K562 (cell line): Measurements from ENCODE around the gene TGFBR3L. TPM values are rescaled to one million over a fixed set of nuclear protein-coding genes. Genes with fewer than 3 reads are reported as not detected.

ENCODE experiments used
- COPS2 ChIP-seq: fragments of 450-650 bp; conservative IDR thresholded peaks from 2 replicates; pipeline ENCODE4 v1.6.1; 2016; ENCODE audit warnings: mild to moderate bottlenecking, moderate library complexity
- DACH1 ChIP-seq: fragments of 450-650 bp; IDR thresholded peaks from 2 replicates; pipeline ENCODE4 v1.6.1; 2018; ENCODE audit not compliant: partially characterized antibody
- DMBX1 ChIP-seq: fragments of 250-450 bp; sonication (Bioruptor Pico); IDR thresholded peaks from 2 replicates; pipeline ENCODE4 v1.8.0; 2022; ENCODE audit warnings: inconsistent platforms, mild to moderate bottlenecking, moderate library complexity, borderline replicate concordance
- DPF2 ChIP-seq: fragments of 450-650 bp; IDR thresholded peaks from 2 replicates; pipeline ENCODE4 v1.6.1; 2016
- HDAC6 ChIP-seq: IDR thresholded peaks from 2 replicates; pipeline ENCODE4 v1.6.1; 2012; ENCODE audit warnings: low read depth, mild to moderate bottlenecking, control low read depth, inconsistent platforms, low read length, moderate library complexity
- POLR3G ChIP-seq: IDR thresholded peaks from 2 replicates; pipeline ENCODE4 v1.6.1; 2011; ENCODE audit not compliant: insufficient read length, insufficient replicate concordance; ENCODE audit errors: extremely low read depth
- U2AF1 ChIP-seq: fragments of 200-400 bp; formaldehyde crosslinking; optimal IDR thresholded peaks from 2 replicates; pipeline ENCODE3; 2017; ENCODE audit warnings: mild to moderate bottlenecking, low read depth, low read length, moderate library complexity
- YBX1 ChIP-seq: fragments of 450-650 bp; IDR thresholded peaks from 2 replicates; pipeline ENCODE4 v1.7.1; 2016; ENCODE audit warnings: mild to moderate bottlenecking
- ZNF23 ChIP-seq: fragments of 250-450 bp; sonication (Bioruptor Pico); IDR thresholded peaks from 2 replicates; pipeline ENCODE4 v1.4.0; 2020; ENCODE audit warnings: mild to moderate bottlenecking
- ZNF57 ChIP-seq: fragments of 450-650 bp; formaldehyde crosslinking; IDR thresholded peaks from 2 replicates; pipeline ENCODE4 v1.4.0; 2020; ENCODE audit warnings: mild to moderate bottlenecking, moderate library complexity
- polyA plus RNA-seq, 8 experiments: library from polyadenylated mRNA; depleted of rRNA in 4 of 8; stranded (reverse) in 5 of 8; unstranded in 3 of 8; fragments of >200 nt; fragmentation: Nextera tagmentation in 2 of 8; fragmentation: Illumina TruSeq in 1 of 8; extraction: Ambion mirVana in 2 of 8; extraction: Trizol in 1 of 8; gene quantifications; 2 replicates each; pipeline versions ENCODE4 v1.2.1 to v1.2.3, GENCODE V29; 2011 to 2014; ENCODE audit warnings: inconsistent platforms in 1 of 8, missing spikeins in 1 of 8
- total RNA-seq, 7 experiments: library from RNA; depleted of rRNA in 6 of 7; stranded (reverse); fragments of >200 nt in 6 of 7; fragmentation: Illumina TruSeq in 2 of 7; extraction: Trizol in 2 of 7; gene quantifications; 2 replicates each; pipeline versions ENCODE4 v1.2.1 to v1.2.3, GENCODE V29; 2011 to 2021; ENCODE audit warnings: low replicate concordance in 1 of 7
- TF ChIP-seq, protein P1 (sequence below): conservative IDR thresholded peaks from 2 replicates; pipeline ENCODE4 v1.6.1; 2011; ENCODE audit warnings: low read depth, mild to moderate bottlenecking, low read length; ENCODE audit not compliant: control insufficient read depth
- TF ChIP-seq, protein P2 (sequence below): sonication (generic); formaldehyde crosslinking; IDR thresholded peaks from 2 replicates; pipeline ENCODE4 v1.8.1; 2023; ENCODE audit warnings: mild to moderate bottlenecking, missing genetic modification reagents
- TF ChIP-seq, protein P3 (sequence below): fragments of 450-650 bp; IDR thresholded peaks from 2 replicates; pipeline ENCODE4 v1.6.1; 2018; ENCODE audit warnings: mild to moderate bottlenecking, low read depth; ENCODE audit not compliant: partially characterized antibody
- TF ChIP-seq, protein P4 (sequence below): fragments of 250-450 bp; sonication (Bioruptor Pico); IDR thresholded peaks from 2 replicates; pipeline ENCODE4 v1.5.0; 2020; ENCODE audit warnings: mild to moderate bottlenecking, borderline replicate concordance
- TF ChIP-seq, protein P5 (sequence below): fragments of 450-650 bp; IDR thresholded peaks from 2 replicates; pipeline ENCODE4 v1.6.1; 2016
- TF ChIP-seq, protein P6 (sequence below): sonication (generic); formaldehyde crosslinking; IDR thresholded peaks from 2 replicates; pipeline ENCODE4 v1.8.1; 2022; ENCODE audit warnings: missing genetic modification reagents
- TF ChIP-seq, protein P7 (sequence below): fragments of 450-650 bp; formaldehyde crosslinking; conservative IDR thresholded peaks from 2 replicates; pipeline ENCODE4 v1.4.0; 2022; ENCODE audit warnings: mild to moderate bottlenecking, missing genetic modification characterization

The TGFBR3L gene
- total and polyA plus RNA-seq, 9 of the 15 experiments (the other 6 are each of a cell fraction or from before 2014, with no cell fraction given): not detected

DNA sequence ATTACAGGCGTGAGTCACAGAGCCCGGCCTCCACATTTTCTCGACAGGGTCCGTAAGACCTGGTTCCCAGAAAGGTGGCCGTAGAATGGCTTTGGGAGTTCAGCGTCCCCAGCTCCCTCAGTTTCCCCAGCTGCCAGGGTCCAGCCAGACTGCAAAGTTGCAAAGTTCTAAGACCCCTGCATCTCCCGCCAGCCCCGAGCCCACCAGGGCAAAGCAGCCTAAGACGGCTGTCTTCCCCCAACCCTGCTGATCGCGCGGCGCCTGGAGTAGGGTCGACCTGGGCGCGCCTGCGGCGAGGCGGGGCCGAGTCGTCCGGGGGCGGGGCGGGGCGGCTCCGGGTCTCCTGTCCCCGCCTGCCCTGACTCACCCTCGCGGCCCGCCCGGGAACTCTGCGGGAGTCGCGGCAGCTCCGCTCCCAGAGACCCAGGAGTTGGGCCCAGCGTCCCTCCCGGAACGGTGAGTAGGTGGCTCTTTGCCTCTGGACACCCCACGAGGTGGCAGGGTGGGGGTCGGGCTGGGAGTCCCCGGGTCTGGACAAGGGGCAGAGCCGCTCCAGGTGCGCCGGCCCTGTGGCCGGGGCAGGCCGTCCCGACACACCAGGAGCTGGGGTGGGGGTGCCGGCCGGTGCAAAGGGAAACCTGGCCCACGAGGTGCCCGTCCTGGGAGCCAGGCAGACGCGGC is 26.3 kb upstream of the TGFBR3L start, which contains the start of gene LRRC8E (continued):
- no peak for TF ChIP-seq DMBX1
- no peak for TF ChIP-seq YBX1
- TF ChIP-seq U2AF1: no peak
- TF ChIP-seq, protein P1, sequence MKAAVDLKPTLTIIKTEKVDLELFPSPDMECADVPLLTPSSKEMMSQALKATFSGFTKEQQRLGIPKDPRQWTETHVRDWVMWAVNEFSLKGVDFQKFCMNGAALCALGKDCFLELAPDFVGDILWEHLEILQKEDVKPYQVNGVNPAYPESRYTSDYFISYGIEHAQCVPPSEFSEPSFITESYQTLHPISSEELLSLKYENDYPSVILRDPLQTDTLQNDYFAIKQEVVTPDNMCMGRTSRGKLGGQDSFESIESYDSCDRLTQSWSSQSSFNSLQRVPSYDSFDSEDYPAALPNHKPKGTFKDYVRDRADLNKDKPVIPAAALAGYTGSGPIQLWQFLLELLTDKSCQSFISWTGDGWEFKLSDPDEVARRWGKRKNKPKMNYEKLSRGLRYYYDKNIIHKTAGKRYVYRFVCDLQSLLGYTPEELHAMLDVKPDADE: peak; percentile 65; the same call in 1 of the 2 replicates
- TF ChIP-seq, protein P2, sequence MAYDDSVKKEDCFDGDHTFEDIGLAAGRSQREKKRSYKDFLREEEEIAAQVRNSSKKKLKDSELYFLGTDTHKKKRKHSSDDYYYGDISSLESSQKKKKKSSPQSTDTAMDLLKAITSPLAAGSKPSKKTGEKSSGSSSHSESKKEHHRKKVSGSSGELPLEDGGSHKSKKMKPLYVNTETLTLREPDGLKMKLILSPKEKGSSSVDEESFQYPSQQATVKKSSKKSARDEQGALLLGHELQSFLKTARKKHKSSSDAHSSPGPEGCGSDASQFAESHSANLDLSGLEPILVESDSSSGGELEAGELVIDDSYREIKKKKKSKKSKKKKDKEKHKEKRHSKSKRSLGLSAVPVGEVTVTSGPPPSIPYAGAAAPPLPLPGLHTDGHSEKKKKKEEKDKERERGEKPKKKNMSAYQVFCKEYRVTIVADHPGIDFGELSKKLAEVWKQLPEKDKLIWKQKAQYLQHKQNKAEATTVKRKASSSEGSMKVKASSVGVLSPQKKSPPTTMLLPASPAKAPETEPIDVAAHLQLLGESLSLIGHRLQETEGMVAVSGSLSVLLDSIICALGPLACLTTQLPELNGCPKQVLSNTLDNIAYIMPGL (CRISPR knock-in tag): 0 out of 2 replicates have a peak, but pooled peaks have one; percentile 50
- TF ChIP-seq, protein P3, sequence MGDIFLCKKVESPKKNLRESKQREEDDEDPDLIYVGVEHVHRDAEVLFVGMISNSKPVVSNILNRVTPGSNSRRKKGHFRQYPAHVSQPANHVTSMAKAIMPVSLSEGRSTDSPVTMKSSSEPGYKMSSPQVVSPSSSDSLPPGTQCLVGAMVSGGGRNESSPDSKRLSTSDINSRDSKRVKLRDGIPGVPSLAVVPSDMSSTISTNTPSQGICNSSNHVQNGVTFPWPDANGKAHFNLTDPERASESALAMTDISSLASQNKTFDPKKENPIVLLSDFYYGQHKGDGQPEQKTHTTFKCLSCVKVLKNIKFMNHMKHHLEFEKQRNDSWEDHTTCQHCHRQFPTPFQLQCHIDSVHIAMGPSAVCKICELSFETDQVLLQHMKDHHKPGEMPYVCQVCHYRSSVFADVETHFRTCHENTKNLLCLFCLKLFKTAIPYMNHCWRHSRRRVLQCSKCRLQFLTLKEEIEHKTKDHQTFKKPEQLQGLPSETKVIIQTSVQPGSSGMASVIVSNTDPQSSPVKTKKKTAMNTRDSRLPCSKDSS: no peak
- TF ChIP-seq, protein P4, sequence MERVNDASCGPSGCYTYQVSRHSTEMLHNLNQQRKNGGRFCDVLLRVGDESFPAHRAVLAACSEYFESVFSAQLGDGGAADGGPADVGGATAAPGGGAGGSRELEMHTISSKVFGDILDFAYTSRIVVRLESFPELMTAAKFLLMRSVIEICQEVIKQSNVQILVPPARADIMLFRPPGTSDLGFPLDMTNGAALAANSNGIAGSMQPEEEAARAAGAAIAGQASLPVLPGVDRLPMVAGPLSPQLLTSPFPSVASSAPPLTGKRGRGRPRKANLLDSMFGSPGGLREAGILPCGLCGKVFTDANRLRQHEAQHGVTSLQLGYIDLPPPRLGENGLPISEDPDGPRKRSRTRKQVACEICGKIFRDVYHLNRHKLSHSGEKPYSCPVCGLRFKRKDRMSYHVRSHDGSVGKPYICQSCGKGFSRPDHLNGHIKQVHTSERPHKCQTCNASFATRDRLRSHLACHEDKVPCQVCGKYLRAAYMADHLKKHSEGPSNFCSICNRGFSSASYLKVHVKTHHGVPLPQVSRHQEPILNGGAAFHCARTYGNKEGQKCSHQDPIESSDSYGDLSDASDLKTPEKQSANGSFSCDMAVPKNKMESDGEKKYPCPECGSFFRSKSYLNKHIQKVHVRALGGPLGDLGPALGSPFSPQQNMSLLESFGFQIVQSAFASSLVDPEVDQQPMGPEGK (CRISPR knock-in tag): no peak
- TF ChIP-seq DPF2: 0 out of 2 replicates have a peak, but pooled peaks have one; percentile 33
- TF ChIP-seq ZNF23 (CRISPR knock-in tag): no peak
- TF ChIP-seq, protein P5, sequence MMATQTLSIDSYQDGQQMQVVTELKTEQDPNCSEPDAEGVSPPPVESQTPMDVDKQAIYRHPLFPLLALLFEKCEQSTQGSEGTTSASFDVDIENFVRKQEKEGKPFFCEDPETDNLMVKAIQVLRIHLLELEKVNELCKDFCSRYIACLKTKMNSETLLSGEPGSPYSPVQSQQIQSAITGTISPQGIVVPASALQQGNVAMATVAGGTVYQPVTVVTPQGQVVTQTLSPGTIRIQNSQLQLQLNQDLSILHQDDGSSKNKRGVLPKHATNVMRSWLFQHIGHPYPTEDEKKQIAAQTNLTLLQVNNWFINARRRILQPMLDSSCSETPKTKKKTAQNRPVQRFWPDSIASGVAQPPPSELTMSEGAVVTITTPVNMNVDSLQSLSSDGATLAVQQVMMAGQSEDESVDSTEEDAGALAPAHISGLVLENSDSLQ: no peak
- TF ChIP-seq COPS2: no peak
- no peak for TF ChIP-seq POLR3G
- no peak for TF ChIP-seq HDAC6
- TF ChIP-seq ZNF57 (CRISPR knock-in tag): no peak
- TF ChIP-seq, protein P6, sequence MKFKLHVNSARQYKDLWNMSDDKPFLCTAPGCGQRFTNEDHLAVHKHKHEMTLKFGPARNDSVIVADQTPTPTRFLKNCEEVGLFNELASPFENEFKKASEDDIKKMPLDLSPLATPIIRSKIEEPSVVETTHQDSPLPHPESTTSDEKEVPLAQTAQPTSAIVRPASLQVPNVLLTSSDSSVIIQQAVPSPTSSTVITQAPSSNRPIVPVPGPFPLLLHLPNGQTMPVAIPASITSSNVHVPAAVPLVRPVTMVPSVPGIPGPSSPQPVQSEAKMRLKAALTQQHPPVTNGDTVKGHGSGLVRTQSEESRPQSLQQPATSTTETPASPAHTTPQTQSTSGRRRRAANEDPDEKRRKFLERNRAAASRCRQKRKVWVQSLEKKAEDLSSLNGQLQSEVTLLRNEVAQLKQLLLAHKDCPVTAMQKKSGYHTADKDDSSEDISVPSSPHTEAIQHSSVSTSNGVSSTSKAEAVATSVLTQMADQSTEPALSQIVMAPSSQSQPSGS (CRISPR knock-in tag): no peak
- TF ChIP-seq, protein P7, sequence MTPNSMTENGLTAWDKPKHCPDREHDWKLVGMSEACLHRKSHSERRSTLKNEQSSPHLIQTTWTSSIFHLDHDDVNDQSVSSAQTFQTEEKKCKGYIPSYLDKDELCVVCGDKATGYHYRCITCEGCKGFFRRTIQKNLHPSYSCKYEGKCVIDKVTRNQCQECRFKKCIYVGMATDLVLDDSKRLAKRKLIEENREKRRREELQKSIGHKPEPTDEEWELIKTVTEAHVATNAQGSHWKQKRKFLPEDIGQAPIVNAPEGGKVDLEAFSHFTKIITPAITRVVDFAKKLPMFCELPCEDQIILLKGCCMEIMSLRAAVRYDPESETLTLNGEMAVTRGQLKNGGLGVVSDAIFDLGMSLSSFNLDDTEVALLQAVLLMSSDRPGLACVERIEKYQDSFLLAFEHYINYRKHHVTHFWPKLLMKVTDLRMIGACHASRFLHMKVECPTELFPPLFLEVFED (CRISPR knock-in tag): no peak
- no peak for TF ChIP-seq DACH1
